GM23248 (cell line): ENCODE results near the gene C9orf72. TPM values are rescaled to one million over a fixed set of nuclear protein-coding genes. Genes with fewer than 3 reads are reported as not detected.

Experiments used
- DNase-seq: peaks from one replicate; pipeline ENCODE4 v3.0.0-alpha.2; 2015
- H2AFZ ChIP-seq: fragments of 200-600 bp; sonication (generic); 2 replicates; pipeline ENCODE4 v1.6.1; 2016; ENCODE audit warnings: antibody characterized with exemption
- H3F3A ChIP-seq: fragments of 200-600 bp; sonication (generic); 2 replicates; pipeline ENCODE4 v1.6.1; 2016; ENCODE audit warnings: mild to moderate bottlenecking, antibody characterized with exemption, mixed run types; ENCODE audit not compliant: insufficient read depth
- H3K27ac ChIP-seq: fragments of 200-600 bp; sonication (generic); 2 replicates; pipeline ENCODE4 v1.5.1; 2016; ENCODE audit warnings: mild to moderate bottlenecking
- H3K27me3 ChIP-seq: fragments of 200-600 bp; sonication (generic); replicated peaks from 2 replicates; pipeline ENCODE4 v1.6.1; 2016; ENCODE audit warnings: mild to moderate bottlenecking; ENCODE audit not compliant: insufficient read depth
- H3K36me3 ChIP-seq: fragments of 200-600 bp; sonication (generic); 2 replicates; pipeline ENCODE4 v1.6.1; 2016; ENCODE audit warnings: low read depth, mild to moderate bottlenecking
- H3K4me1 ChIP-seq: fragments of 200-600 bp; sonication (generic); 2 replicates; pipeline ENCODE4 v1.6.1; 2016; ENCODE audit warnings: mild to moderate bottlenecking; ENCODE audit not compliant: insufficient read depth
- H3K4me2 ChIP-seq: fragments of 200-600 bp; sonication (generic); one replicate; pipeline ENCODE4 v1.6.1; 2016; ENCODE audit warnings: mild to moderate bottlenecking; ENCODE audit not compliant: unreplicated experiment
- H3K4me3 ChIP-seq: fragments of 200-600 bp; sonication (generic); 2 replicates; pipeline ENCODE4 v1.5.1; 2016; ENCODE audit warnings: mild to moderate bottlenecking
- H3K79me2 ChIP-seq: fragments of 200-600 bp; sonication (generic); 2 replicates; pipeline ENCODE4 v1.6.1; 2016; ENCODE audit warnings: mild to moderate bottlenecking; ENCODE audit not compliant: insufficient read depth
- H3K9ac ChIP-seq: fragments of 200-600 bp; sonication (generic); 2 replicates; pipeline ENCODE4 v1.6.1; 2016; ENCODE audit warnings: mild to moderate bottlenecking
- H3K9me2 ChIP-seq: fragments of 200-600 bp; sonication (generic); 2 replicates; pipeline ENCODE4 v1.6.1; 2016; ENCODE audit warnings: mixed run types, mild to moderate bottlenecking, moderate library complexity; ENCODE audit not compliant: insufficient read depth
- H3K9me3 ChIP-seq: fragments of 200-600 bp; sonication (generic); one replicate; pipeline ENCODE4 v1.6.1; 2017; ENCODE audit warnings: low read depth
- H4K20me1 ChIP-seq: fragments of 200-600 bp; sonication (generic); 2 replicates; pipeline ENCODE4 v1.6.0; 2016; ENCODE audit not compliant: insufficient read depth
- EZH2 ChIP-seq: fragments of 200-600 bp; sonication (generic); IDR thresholded peaks from 2 replicates; pipeline ENCODE4 v1.6.1; 2018; ENCODE audit warnings: antibody characterized with exemption, mild to moderate bottlenecking; ENCODE audit not compliant: insufficient read depth, poor library complexity, severe bottlenecking
- EZH2phosphoT487 ChIP-seq: fragments of 200-600 bp; sonication (generic); IDR thresholded peaks from 2 replicates; pipeline ENCODE4 v1.6.1; 2018; ENCODE audit warnings: antibody characterized with exemption, moderate library complexity, mild to moderate bottlenecking, low read depth; ENCODE audit not compliant: insufficient read depth
- WGBS, 2 experiments: methylation state at CpG; one replicate each; pipeline ENCODE4 v1.1.6; 2015 to 2017; ENCODE audit warnings: low lambda C conversion rate in 2 of 2, low coverage in 1 of 2; ENCODE audit errors: missing lambda C conversion rate in 2 of 2; 5-methylcytosine and 5-hydroxymethylcytosine counted together
- in situ Hi-C: fragments of 300-500 bp; cut with MboI; formaldehyde crosslinking; loops from 2 replicates; pipeline ENCODE4 v1.15.0; 2020
- polyA plus RNA-seq: library from polyadenylated mRNA; unstranded; fragments of >200 nt; fragmentation: Nextera tagmentation; extraction: Ambion mirVana; gene quantifications from 2 replicates; pipeline ENCODE4 v1.2.1, GENCODE V29; 2016
- total RNA-seq: library from RNA; depleted of rRNA; stranded (reverse); fragments of >200 nt; shearing (Covaris generic); gene quantifications from 2 replicates; pipeline ENCODE4 v1.2.3, GENCODE V29; 2014

C9orf72 gene
- total and polyA plus RNA-seq, 2 experiments from 2014 or later = 3.3 to 4.0 TPM

DNA sequence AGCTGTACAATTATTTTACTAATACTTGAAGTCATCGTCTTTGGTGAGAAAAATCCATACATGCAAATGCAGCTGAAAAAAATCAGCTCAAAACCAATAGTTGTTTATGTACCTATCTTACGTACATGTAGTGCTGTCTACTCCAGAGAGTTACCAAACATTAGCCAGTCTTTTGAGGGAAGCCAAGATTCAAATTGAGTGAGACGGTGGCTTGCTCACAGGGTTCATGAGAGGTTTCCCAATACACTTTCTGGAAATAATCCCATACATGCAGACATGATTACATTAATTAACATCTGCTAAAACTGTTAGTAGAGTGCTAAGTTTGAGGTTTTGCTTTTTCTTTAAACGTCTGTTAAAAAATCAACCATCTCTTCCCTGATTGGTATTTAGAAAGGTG lies 2.3 kb downstream of the C9orf72 start:
- Histone ChIP-seq H3K27me3 (no peaks in the 10 kb centered on the region), H3K9me3 (no peaks in the 10 kb centered on the region), H3K4me3 (no peak overlapping the region), H2AFZ (no peak overlapping the region), H3F3A (peaks cover 13% of the 10 kb centered on the region; the same call in 1 of the 2 replicates), H3K4me1 (peaks cover 7% of the 10 kb centered on the region; the same call in 1 of the 2 replicates), H3K27ac (no peak overlapping the region), H3K9ac (no peak overlapping the region), H3K36me3 (no peaks in the 10 kb centered on the region), H4K20me1 (no peaks in the 10 kb centered on the region), H3K9me2 (no peaks in the 10 kb centered on the region), H3K79me2 (no peaks in the 10 kb centered on the region), H3K4me2 (no peak overlapping the region)
- TF ChIP-seq EZH2phosphoT487 (no peak), EZH2 (no peak)
- no peak for DNase-seq
- in situ Hi-C loops = no loop called here
- 81 to 89% methylated on average over 4 of the region's 4 CpGs for WGBS, 2 experiments

GRCh38 chr9:27569406-27569805 lies 3.9 kb downstream of the C9orf72 start:
- Histone ChIP-seq H3K4me1 (peaks cover 7% of the 10 kb centered on the region; the same call in 1 of the 2 replicates), H3K4me3 (no peak overlapping the region), H3K79me2 (no peaks in the 10 kb centered on the region), H3K27me3 (no peaks in the 10 kb centered on the region), H3K9me2 (no peaks in the 10 kb centered on the region), H3K9me3 (no peaks in the 10 kb centered on the region), H3F3A (peaks cover 12% of the 10 kb centered on the region; the same call in 1 of the 2 replicates), H3K36me3 (no peaks in the 10 kb centered on the region), H4K20me1 (no peaks in the 10 kb centered on the region), H3K27ac (no peak overlapping the region), H3K9ac (no peak overlapping the region), H3K4me2 (no peak overlapping the region), H2AFZ (no peak overlapping the region)
- DNase-seq = no peak
- no peak for TF ChIP-seq EZH2phosphoT487
- no peak for TF ChIP-seq EZH2
- 61 to 63% methylated on average over 2 of the region's 2 CpGs for WGBS, 2 experiments
- in situ Hi-C loops = no loop called here

- Histone ChIP-seq H3K9ac (no peak overlapping the region), H3K4me3 (no peak overlapping the region), H3K4me1 (no peaks in the 10 kb centered on the region), H3K79me2 (no peaks in the 10 kb centered on the region), H3K4me2 (no peak overlapping the region), H3F3A (no peaks in the 10 kb centered on the region), H3K9me2 (no peaks in the 10 kb centered on the region), H3K36me3 (no peaks in the 10 kb centered on the region), H3K27ac (no peak overlapping the region), H4K20me1 (no peaks in the 10 kb centered on the region), H2AFZ (no peak overlapping the region), H3K9me3 (no peaks in the 10 kb centered on the region), H3K27me3 (no peaks in the 10 kb centered on the region)
- no peak for DNase-seq
- in situ Hi-C loops = no loop called here
- TF ChIP-seq EZH2phosphoT487 (no peak), EZH2 (no peak)
- WGBS, 2 experiments = 88 to 97% methylated on average over 1 of the region's 1 CpG
Measured at GRCh38 chr9:27566118-27566517, 7.2 kb downstream of the C9orf72 start.

GRCh38 chr9:27565696-27566095 lies 7.6 kb downstream of the C9orf72 start:
- no peaks in the 10 kb centered on the region for H3K9me2 ChIP-seq
- no peak overlapping the region for H3K9ac ChIP-seq
- H3K9me3 ChIP-seq = no peaks in the 10 kb centered on the region
- no peak overlapping the region for H3K27ac ChIP-seq
- H4K20me1 ChIP-seq = no peaks in the 10 kb centered on the region
- H3K4me1 ChIP-seq = no peaks in the 10 kb centered on the region
- in situ Hi-C loops = no loop called here
- no peak overlapping the region for H2AFZ ChIP-seq
- TF ChIP-seq EZH2phosphoT487 (no peak), EZH2 (no peak)
- H3K27me3 ChIP-seq = no peaks in the 10 kb centered on the region
- H3F3A ChIP-seq = no peaks in the 10 kb centered on the region
- no peak for DNase-seq
- no peaks in the 10 kb centered on the region for H3K79me2 ChIP-seq
- no peak overlapping the region for H3K4me3 ChIP-seq
- H3K36me3 ChIP-seq = no peaks in the 10 kb centered on the region
- H3K4me2 ChIP-seq = no peak overlapping the region

DNA sequence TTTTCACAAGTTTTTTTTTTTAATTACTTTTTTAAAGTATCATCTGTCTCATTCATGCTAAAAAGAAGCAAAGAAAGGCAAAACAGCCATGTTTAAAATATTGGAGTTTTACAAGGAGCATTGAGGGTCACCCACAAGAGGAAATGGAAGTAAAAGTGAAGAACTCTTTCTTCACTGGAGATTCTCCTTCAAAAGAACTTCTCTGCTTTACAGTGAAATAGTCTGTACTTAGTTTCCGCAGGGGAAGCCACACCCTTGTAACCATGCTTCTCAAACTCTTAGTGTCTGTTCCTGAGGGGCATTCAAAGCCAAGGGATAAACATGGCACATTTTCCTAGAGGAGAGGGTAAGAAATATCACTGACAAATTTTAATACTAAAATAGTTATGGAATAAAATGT lies 8.6 kb downstream of the C9orf72 start:
- 97 to 100% methylated on average over 1 of the region's 1 CpG for WGBS, 2 experiments
- no peak for TF ChIP-seq EZH2phosphoT487
- no peak for TF ChIP-seq EZH2
- no peaks in the 10 kb centered on the region for H3K27me3 ChIP-seq
- H4K20me1 ChIP-seq = no peaks in the 10 kb centered on the region
- no peaks in the 10 kb centered on the region for H3F3A ChIP-seq
- H3K4me3 ChIP-seq = no peak overlapping the region
- no peaks in the 10 kb centered on the region for H3K9me3 ChIP-seq
- H3K36me3 ChIP-seq = no peaks in the 10 kb centered on the region
- no peak overlapping the region for H2AFZ ChIP-seq
- H3K4me2 ChIP-seq = no peak overlapping the region
- no peaks in the 10 kb centered on the region for H3K79me2 ChIP-seq
- in situ Hi-C loops = no loop called here
- no peaks in the 10 kb centered on the region for H3K9me2 ChIP-seq
- H3K27ac ChIP-seq = no peak overlapping the region
- DNase-seq = no peak
- H3K9ac ChIP-seq = no peak overlapping the region
- no peaks in the 10 kb centered on the region for H3K4me1 ChIP-seq
